Activated naive CD8-positive, alpha-beta T cell treated with anti-CD3 and anti-CD28 coated beads, Interleukin-2, amount 50 U/mL, for 16 hours (primary cell): ENCODE data around the gene GUCA2A.

Source experiments
- DNase-seq: peaks from one replicate; pipeline ENCODE4 v3.0.0-alpha.2; 2020; ENCODE audit warnings: low read depth, low spot score

GUCA2A gene

GRCh38 chr1:42133809-42134526 lies 30.6 kb downstream of the GUCA2A start:
- no peak for DNase-seq

DNA sequence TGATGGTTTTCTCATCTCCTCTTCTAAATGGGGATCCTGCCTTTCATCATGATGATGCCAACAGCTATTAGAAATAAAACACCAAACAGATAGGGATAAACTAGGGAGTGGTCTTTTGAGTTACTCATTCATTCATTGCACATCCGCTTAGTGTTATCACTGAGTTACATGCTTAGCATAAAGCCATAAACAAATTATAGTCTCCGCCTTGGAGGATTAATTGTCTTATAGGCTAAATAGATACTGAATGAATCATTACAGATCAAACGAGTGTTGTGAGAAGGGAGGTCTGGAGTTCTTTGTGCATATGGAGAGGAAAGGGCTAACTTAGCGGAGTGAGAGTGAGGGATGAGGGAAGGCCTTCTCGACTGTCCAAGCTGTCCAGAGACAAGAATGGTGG lies 31.2 kb downstream of the GUCA2A start:
- no peak for DNase-seq

GRCh38 chr1:42130061-42130660 lies 34.4 kb downstream of the GUCA2A start:
- DNase-seq, result no peak

- no peak for DNase-seq
Observed at GRCh38 chr1:42128964-42129363, 35.6 kb downstream of the GUCA2A start.

- DNase-seq, result no peak
Observed at GRCh38 chr1:42128499-42128898, 36.0 kb downstream of the GUCA2A start.

DNA sequence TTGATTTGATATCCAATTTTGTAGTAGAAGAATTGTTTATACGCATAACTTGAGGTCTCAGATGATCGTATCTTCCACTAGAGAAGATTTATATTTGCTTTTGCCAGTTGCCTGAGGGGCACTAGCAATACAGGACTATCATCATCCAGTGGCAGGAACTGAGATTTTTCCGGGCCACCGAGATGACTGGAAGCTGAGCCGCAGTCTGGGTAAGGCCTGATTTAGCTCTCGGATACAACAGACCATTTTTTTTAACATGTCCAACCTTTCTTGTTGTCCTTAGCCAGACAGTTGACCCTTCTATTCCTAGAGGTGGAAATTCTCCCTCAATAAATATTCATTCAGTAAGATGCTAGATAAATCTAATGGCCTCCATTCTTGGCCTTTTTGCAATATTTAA lies 36.8 kb downstream of the GUCA2A start:
- DNase-seq, result no peak

- DNase-seq, result no peak
Observed at GRCh38 chr1:42125552-42125951, 39.0 kb downstream of the GUCA2A start.

- DNase-seq, result no peak
Observed at GRCh38 chr1:42122408-42122807, 42.1 kb downstream of the GUCA2A start.

- DNase-seq, result no peak
Observed at GRCh38 chr1:42118125-42118524, 46.4 kb downstream of the GUCA2A start.

- no peak for DNase-seq
Observed at GRCh38 chr1:42117214-42117613, 47.3 kb downstream of the GUCA2A start.

GRCh38 chr1:42114229-42114628 lies 50.3 kb downstream of the GUCA2A start:
- DNase-seq, result no peak
